NCI-H187 treated with DMSO at 0.1 percent for 48 hours (cell line): ENCODE data around the gene IL36RN.

Experiments
- DNase-seq: peaks from one replicate; lab custom pipeline; 2025; lab: John Stamatoyannopoulos, UW

IL36RN gene

DNA sequence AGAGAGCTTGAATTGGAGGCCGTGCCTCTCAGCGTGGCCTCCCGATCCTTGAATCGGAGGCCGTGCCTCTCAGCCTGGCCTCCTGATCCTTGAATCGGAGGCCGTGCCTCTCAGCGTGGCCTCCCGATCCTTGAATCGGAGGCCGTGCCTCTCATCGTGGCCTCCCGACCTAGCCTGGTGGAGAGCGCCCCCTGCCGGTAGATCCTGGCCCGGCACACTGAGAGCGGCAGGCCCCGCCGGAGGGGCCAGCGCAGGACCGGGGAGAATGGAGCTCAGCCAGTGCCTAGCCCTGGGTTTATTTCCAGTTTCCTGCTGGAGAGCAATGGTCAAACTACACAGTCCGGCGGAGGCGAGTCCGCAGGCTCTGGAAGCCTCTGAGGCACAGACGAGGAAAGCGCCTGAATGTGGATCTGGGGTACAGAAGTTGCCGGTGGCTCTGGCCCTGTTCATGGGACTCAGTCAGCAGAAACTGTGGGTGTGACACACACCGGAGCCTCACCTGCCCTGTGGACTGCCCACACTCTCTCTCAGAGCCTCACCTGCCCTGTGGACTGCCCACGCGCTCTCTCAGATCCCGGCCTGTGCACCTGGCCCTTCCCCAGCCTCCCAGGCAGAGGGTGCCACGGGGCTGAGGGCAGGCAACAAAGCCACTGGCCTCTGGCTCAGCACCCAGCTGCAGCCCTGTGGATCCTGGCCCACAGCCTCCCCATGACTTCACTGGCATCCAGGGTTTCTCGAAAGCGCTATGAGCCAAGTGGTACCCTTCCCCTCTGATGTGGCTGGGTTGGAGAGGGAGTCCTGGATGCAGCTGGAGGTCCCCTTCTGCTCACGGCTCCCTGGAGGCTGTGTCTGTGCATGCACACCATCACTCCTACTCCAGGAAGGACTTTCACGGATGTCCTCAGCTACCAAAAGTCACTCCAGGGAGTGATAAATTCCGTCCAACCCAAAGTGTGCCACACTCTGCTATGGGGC lies 7.8 kb upstream of the IL36RN start:
- no peak for DNase-seq

DNA sequence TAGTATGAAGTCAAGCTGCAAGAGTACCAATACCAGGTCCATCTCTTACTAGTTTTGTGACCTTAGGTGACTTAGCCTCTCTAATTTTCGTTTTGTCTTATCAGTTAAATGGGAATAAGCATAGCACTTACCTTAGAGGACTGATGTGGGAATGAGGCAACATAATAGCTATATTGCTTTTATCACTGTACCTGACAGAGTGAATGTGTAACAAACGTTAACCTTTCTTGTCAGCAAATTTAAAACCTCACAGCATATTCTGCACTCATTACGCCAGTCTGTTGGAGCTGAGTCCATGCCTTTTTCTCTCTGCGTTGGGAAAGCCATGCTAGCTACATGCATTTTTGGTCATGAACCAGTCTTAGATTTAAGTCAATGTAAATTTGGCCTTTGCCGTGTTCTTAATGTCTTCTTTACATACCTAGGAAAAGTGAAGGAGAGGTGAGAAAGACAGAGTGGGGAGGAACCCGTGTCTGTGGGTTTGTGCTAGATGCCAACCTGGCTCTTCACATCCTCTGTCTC lies 6.5 kb upstream of the IL36RN start, which contains the start of gene IL36B:
TSS of gene IL36B (minus strand) at position 472 of the 522 bp plus-strand sequence.
- no peak for DNase-seq

DNA sequence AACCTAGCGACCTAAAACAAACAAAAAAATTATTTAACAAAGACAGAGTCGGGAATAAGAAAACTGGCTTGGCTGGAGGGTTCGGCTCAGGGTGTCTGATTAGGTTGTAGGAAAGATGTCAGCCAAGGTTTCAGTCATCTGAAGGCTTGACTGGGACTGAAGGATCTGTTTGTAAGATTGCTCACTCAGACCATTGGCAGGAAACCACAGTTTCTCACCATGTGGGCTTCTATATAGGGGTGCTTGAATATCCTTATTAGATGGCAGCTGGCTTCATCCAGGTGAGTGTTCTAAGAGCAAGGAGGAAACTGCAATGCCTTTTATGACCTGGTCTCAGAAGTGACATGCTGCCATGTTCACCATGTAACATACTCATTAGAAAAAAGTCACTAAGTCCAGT lies 5.3 kb upstream of the IL36RN start:
- DNase-seq = no peak

DNA sequence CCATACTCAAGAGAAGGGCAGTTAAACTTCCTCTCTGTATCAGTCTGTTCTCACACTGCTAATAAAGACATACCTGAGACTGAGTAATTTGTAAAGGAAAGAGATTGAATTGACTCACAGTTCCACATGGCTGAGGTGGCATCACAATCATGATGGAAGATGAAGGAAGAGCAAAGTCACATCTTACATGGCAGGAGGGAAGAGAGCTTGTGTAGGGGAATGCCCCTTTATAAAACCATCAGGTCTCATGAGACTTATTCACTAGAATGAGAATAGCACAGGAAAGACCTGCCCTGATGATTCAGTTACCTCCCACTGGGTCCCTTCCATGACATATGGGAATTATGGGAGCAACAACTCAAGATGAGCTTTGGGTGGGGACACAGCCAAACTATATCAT lies 4.9 kb upstream of the IL36RN start:
- no peak for DNase-seq

DNA sequence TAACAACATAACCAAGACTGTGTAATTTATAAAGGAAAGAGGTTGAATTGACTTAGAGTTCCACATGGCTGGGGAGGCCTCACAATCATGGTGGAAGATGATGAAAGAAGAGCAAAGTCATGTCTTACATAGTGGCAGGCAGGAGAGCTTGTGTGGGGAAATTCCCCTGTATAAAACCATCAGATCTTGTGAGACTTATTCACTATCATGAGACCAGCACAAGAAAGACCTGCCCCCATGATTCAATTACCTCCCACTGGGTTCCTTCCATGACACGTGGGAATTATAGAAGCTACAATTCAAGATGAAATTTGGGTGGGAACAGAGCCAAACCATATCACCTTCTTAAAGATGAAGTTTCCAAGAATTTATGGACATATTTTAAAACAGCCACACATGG lies 2.5 kb upstream of the IL36RN start:
- no peak for DNase-seq

DNA sequence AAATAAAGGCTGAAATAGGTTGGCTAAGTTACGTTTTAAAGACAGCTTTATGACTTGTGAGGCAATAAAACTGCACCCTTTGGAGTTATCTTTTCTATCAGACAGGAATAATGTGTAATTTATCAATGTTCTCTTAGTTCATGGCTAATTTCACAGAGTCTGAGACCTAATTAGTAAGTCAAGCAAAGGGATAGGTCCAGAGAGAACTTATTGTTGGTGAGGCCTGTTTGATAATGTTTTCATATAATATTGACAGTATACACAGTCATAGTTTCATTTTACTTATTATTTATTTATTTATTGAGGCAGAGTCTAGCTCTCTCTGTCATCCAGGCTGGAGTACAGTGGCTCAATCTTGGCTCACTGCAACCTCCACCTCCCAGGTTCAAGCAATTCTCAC lies 1.9 kb upstream of the IL36RN start:
- DNase-seq = no peak

DNA sequence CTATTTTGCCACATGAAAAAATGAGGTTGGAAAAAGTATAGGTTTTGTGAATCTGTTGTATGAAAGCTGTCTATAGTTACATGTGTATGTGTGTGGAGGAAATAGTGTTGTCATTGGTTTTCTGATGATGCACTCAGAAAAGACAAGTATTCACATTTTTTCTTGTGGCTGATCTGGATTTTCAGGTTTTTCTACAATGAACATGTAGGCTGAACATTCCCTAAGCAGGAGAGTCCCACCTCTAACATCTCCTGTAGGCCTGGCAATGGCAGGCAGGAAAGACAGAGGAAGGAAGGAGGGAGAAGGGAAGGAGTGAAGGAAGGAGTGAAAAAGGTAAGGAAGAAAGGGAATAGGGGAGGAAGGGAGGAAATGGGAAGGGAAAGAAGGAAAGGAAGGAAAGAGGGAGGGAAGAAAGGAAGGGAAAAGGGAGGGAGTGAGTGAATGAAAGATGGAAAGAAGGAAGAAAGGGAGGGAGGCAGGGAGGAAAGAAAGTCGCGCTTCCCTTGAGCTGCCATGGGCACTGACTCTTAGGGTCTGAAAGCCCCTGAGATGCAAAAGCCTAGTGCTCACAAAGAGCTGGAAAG lies 495 bp upstream of the IL36RN start:
- DNase-seq = no peak

DNA sequence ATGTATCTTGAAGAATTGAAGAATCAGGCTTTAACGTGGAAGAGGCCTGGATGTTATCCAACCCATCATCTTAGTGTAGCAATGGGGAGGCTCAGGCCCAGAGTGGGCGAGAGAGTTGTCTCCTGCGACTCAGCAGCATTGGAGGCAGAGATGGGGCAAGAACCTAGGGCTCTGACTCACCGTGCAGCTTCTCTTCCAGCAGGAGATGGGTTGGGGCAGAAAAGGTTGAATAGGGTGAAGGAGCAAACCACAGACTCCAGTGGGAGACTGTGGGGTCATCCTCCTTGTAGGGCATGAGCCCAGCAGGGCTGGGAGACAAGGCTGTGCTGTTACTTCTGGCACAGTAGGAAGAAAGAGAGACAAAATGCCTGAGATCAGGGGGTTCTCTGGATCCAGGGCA lies 1.4 kb downstream of the IL36RN start:
- no peak for DNase-seq

DNA sequence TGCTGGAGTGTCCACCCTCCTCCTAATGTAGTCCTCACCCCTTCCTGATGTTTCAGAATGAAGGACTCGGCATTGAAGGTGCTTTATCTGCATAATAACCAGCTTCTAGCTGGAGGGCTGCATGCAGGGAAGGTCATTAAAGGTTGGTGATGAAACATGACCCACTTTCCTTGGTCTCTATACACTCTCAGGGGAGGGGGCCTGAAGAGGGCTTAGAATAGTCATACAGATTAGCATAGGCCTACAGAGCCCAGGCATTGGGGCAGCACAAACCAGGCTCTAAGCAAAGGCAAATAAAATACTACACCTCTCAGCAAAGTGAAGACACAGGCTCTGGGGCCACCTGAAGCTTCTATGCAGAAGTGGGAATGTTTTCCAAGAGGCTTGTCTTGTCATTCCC lies 1.8 kb downstream of the IL36RN start:
- no peak for DNase-seq

DNA sequence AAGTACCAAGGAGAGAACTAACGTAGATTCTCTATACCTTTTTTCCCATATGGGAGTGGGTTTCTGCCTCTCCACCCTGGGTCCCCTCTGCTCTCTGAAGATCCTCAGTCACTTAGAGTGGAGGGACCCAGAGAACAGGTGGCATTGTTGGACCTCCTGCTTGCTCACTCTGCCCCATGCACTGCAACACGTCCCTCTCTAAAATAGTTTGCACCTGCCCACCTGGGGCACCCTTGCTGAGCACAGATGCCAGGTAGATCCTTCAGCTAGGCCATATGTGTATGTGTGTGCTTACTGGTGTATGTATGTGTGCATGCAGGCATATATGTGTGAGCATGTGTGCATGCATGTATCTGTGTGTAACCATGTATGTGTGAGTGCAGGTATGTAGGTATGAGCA lies 2.2 kb downstream of the IL36RN start:
- no peak for DNase-seq

DNA sequence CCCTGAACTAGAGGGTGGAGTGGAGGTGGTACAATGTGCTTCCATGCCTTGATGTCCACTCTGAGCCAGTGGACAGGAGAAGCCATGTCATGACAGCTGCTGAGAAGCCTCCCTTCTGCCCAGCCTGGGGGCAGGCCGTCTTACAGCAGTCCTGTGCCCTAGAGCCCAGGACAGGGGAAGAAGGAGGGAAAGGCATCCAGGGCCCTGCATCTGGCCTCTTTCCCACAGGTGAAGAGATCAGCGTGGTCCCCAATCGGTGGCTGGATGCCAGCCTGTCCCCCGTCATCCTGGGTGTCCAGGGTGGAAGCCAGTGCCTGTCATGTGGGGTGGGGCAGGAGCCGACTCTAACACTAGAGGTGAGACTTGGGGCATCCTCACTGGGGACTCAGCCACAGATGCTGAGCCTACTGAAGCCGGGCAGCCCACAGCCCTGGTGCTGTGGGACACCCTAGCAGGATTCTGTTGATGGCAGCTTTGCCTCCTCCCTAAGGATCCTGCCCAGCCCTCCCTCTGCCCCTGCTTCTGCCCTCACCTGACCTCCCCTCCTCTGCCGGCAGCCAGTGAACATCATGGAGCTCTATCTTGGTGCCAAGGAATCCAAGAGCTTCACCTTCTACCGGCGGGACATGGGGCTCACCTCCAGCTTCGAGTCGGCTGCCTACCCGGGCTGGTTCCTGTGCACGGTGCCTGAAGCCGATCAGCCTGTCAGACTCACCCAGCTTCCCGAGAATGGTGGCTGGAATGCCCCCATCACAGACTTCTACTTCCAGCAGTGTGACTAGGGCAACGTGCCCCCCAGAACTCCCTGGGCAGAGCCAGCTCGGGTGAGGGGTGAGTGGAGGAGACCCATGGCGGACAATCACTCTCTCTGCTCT lies 3.1 kb downstream of the IL36RN start:
- no peak for DNase-seq

DNA sequence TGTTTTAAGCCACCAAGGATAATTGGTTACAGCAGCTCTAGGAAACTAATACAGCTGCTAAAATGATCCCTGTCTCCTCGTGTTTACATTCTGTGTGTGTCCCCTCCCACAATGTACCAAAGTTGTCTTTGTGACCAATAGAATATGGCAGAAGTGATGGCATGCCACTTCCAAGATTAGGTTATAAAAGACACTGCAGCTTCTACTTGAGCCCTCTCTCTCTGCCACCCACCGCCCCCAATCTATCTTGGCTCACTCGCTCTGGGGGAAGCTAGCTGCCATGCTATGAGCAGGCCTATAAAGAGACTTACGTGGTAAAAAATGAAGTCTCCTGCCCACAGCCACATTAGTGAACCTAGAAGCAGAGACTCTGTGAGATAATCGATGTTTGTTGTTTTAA lies 5.3 kb downstream of the IL36RN start:
- no peak for DNase-seq

DNA sequence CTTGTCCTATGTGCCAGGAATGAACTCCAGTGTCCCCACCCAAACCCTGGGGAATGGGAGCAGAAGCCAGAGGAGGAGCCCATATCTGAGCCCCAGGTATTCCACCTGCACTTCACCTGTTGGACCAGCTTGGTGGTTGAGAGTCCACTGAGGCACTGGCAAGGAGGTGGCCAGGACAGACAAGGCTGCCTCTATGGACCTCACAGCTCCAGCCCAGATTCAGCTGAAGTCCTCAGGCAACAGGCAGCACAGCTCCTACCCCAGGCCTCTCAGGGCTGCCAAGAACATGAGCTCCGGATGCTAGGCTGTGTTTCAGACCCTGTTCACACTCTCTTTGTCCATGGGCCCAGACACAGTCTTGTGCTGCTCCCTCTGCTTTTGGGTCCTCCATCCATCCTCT lies 5.9 kb downstream of the IL36RN start:
- no peak for DNase-seq

DNA sequence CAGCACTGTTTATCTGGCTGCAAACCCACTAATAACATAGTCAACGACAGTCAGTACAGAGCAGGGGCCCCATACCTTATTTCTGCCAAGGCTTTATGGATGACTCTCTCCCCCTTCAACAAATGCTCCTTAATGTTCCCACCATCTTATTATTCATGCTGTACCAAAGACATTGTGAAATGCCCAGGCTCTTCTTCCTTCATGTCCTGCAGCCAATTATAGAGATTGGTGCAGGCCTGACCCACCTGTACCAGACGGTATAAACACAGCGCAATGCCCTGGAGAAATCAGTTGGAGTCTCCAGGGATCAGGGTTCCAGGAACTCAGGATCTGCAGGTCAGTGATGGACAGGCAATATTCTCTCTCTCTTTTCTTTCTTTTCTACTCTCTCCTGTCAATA lies 8.7 kb downstream of the IL36RN start, which contains the start of gene IL1F10:
TSS of gene IL1F10 (plus strand) at position 290 of the 400 bp plus-strand sequence. CDS start 4,769 bp downstream, outside the sequence.
- DNase-seq = no peak

DNA sequence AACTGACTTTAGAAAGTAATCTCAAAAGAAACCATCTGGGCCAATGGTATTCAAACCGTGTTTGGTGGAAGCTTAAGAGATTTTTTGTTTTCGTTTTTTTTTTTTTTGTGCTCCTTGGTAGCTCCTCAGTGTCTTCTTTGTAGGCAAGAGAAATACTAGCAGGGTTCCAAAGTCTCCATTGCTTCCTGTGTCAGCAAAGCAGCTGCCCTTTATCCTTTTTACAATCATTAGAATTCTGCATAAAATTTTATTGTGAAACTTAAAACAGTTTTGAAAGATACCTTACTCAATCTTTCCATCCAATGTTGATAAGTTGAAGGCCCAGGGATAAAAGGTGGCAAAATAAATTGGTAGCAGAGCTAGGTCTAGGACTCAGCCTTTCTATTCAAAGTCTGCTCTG lies 9.3 kb downstream of the IL36RN start:
- no peak for DNase-seq

DNA sequence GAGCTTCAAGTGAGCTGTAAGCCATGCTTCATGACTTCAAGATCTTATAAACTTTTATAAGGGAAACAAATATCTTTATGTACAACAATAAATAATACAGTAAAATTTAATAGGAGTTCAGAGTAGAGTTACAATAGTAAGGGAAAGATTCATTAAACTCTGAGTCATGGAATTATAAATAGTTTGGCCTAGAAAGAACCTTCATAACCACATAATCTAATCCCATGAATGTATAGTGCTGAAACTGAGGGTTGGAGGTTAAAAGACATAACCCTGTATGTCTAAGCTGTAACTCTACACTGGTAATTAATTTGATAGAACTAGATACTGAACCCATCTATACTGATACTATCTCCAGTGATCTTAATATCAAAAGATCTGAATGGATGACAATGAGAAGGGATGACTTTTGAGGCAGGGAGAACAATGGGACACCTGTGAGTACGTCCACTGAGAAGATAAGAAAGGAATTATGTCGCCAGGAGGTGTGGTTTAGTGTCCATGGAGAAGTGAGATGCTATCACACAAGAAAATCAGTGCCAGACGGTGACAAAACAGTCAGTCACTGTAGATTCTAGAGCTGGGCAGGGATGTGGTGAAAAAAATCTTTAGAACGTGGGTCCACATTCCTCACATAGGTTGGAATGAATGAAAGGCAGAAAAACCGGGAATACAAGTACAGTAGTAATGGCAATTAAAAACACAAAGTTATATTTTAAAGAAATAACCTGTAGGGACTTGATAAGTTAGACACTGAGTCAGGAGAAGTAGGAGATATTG lies 9.9 kb downstream of the IL36RN start:
- no peak for DNase-seq

DNA sequence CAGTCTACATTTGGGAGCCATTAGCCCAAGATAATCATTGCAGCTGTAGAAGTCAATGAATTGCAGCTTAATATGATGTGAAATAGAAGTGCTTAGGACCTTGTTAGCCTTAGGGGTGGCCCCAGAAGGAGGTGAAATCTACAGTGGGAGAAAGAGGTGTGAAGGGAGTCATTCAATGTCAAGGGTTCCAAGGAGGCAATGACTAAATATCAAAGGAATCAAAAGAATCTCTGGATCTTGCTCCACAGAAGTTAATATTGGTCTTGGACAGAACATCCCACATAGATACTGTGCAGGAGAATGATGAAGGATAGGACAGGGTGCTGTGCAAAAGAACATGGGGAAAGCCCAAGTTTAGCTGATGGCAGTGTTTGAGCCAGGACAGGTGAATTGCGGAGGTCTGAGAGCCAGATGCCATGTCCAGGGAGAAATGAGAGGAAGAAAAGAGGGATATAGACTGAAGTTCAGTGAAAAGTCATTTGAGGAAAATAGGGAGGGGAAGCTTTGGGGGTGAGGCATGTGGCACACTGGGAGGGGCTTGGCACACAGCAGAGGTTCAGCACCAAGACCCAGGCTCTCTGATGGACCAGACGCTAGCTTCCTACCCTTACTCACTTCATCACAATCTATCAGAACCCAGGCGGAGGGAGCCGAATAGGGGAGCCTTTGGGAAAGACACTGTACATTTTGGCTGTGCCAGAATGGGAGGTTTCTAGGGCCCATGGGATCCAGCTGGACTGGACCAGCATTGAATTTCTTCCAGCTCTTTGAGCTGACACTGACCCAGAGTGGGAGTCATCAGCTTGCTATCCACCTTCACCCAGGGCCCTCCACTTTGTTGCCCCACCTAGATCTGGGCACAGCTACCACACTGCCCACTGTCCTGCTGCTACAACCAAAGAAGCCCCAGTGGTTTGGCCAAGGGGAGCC lies 10.9 kb downstream of the IL36RN start:
- no peak for DNase-seq

DNA sequence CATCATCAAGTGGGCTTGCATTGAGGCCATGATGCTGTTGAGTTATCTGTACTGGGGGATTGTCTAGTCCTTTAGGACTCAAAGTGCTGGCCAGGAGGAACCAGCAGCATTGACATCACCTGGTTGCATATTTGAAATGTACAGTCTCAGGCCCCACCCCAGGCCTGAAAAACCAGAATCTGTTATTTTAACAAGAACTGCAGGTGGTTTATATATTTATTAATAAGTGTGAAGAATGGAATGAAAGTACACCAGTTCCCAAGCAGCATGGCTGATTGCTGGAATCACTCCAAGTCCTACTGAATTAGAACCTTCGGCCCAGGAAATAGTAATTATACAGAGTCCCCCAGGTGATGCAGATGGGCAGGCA lies 11.6 kb downstream of the IL36RN start:
- no peak for DNase-seq

DNA sequence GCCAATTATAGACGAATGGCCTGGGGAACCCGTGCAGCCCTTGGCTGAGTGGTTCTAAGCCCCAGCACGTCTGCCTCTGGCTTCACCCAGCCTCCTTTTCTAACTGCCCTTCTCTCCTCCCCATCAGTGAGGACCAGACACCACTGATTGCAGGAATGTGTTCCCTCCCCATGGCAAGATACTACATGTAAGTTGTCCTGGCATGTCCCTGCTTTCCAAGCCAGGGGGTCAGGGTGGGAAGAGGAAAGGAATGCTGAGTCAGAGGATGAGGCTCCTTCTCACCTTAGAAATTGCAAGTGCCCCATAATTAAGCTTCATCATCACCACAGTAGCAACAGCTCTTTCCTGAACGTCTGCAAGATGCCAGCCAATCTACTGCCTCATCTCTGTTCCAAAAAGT lies 13.6 kb downstream of the IL36RN start:
- DNase-seq = no peak

DNA sequence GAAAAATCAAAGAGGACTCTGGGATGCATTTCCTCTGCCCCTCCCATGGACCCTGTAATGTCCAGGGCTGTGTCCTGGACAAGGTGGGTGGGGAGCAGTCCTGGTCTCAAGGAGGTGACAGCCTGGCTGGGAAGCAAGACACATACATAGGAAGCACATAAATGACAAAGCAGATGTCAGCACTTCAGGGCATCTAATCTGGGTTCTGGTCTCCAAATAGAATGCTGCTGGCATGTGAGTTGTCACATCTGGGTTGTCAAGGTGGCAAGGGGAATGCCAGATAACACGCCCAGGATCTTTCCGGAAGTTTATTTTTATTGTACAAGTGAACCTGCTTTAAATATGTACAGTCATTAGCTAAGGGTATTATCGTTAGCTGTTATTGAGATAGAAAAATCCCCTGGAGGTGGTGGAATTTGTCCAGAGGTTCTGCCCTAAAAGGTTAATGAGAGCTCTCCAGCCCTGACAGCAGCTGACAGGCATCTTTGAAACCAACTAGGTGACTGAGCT lies 14.4 kb downstream of the IL36RN start:
- DNase-seq = no peak
